Karpas-422 (cell line): ENCODE results near the gene TMF1. TPM values are rescaled to one million over a fixed set of nuclear protein-coding genes. Genes with fewer than 3 reads are reported as not detected.

Experiments
- DNase-seq: peaks from one replicate; pipeline ENCODE4 v3.0.0-alpha.2; 2015
- H2AFZ ChIP-seq: fragments of 200-600 bp; sonication (generic); 2 replicates; pipeline ENCODE4 v1.6.1; 2014; ENCODE audit warnings: antibody characterized with exemption, low read length, mixed read lengths
- H3K27ac ChIP-seq: fragments of 200-600 bp; sonication (generic); 2 replicates; pipeline ENCODE4 v1.5.1; 2014; ENCODE audit warnings: mild to moderate bottlenecking, low read length, moderate library complexity
- H3K27me3 ChIP-seq: fragments of 200-600 bp; sonication (generic); 2 replicates; pipeline ENCODE4 v1.6.1; 2014; ENCODE audit warnings: low read length, mixed read lengths
- H3K36me3 ChIP-seq: fragments of 200-600 bp; sonication (generic); 2 replicates; pipeline ENCODE4 v1.6.1; 2014; ENCODE audit warnings: low read length, mixed read lengths; ENCODE audit not compliant: insufficient read depth
- H3K4me1 ChIP-seq: fragments of 200-600 bp; sonication (generic); 2 replicates; pipeline ENCODE4 v1.6.1; 2014; ENCODE audit warnings: mild to moderate bottlenecking, low read length, mixed read lengths
- H3K4me2 ChIP-seq: fragments of 200-600 bp; sonication (generic); 2 replicates; pipeline ENCODE4 v1.6.1; 2014; ENCODE audit warnings: low read length, low read depth, mild to moderate bottlenecking; ENCODE audit not compliant: poor library complexity, severe bottlenecking
- H3K4me3 ChIP-seq: fragments of 200-600 bp; sonication (generic); 2 replicates; pipeline ENCODE4 v1.5.1; 2014; ENCODE audit warnings: mild to moderate bottlenecking, antibody characterized with exemption, low read length, mixed read lengths
- H3K79me2 ChIP-seq: fragments of 200-600 bp; sonication (generic); 2 replicates; pipeline ENCODE4 v1.6.1; 2014; ENCODE audit warnings: mild to moderate bottlenecking, low read length, mixed read lengths
- H3K9ac ChIP-seq: fragments of 200-600 bp; sonication (generic); 2 replicates; pipeline ENCODE4 v1.6.0; 2014; ENCODE audit warnings: low read length
- H3K9me2 ChIP-seq: fragments of 200-600 bp; sonication (generic), shearing (Covaris generic); replicated peaks from 2 replicates; pipeline ENCODE4 v1.6.0; 2014; ENCODE audit warnings: mild to moderate bottlenecking, low read length, moderate library complexity; ENCODE audit not compliant: insufficient read depth
- H3K9me3 ChIP-seq: fragments of 300-700, 200-600 bp; sonication (generic); 2 replicates; pipeline ENCODE4 v1.6.1; 2014; ENCODE audit warnings: low read length, mixed read lengths
- H4K20me1 ChIP-seq: fragments of 200-600 bp; sonication (generic); 2 replicates; pipeline ENCODE4 v1.6.1; 2014; ENCODE audit warnings: mild to moderate bottlenecking, antibody characterized with exemption, low read length, low read depth; ENCODE audit not compliant: insufficient read depth
- total RNA-seq: library from RNA; depleted of rRNA; stranded (reverse); fragments of >200 nt; shearing (Covaris generic); gene quantifications from 2 replicates; pipeline ENCODE4 v1.2.3, GENCODE V29; 2014; ENCODE audit warnings: low replicate concordance

Gene TMF1
- total RNA-seq, 1 experiment from 2014 or later, result 25.2 TPM

DNA sequence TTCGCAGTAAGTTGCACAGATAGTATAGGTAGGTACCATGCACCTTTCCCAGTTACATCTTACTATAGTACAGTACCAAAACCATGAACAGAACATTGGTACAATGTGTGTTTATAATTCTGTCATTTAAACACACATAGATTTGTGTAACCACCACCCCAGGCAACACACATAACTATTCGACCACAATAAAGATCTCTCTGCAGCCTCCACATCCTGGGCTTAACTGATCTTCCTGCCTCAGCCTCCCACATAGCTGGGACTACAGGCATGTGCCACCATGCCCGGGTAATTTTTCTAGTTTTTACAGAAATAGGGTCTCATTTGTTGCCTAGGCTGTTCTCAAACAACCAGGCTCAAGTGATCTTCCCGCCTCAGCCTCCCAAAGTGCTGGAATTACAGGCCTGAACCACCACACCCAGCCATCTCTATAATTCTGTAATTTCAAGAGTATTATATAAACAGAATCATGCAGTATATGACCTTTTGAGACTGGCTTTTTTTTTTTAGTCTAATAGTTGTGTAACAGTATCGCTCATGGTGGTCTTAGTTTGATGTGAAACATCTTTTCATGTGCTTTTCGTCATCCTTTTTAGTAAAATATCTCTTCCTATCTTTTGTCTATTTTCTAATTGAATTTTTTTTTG, 13.3 kb upstream of the TMF1 start:
- peaks cover 33% of the 10 kb centered on the region for H3K36me3 ChIP-seq
- H3K4me3 ChIP-seq, result no peak overlapping the region
- no peak overlapping the region for H3K27ac ChIP-seq
- no peaks in the 10 kb centered on the region for H3K9me2 ChIP-seq
- no peaks in the 10 kb centered on the region for H4K20me1 ChIP-seq
- H3K4me1 ChIP-seq, result peaks cover 1% of the 10 kb centered on the region; the same call in 1 of the 2 replicates
- DNase-seq, result no peak
- H3K4me2 ChIP-seq, result no peak overlapping the region
- no peaks in the 10 kb centered on the region for H3K27me3 ChIP-seq
- no peak overlapping the region for H3K9ac ChIP-seq
- no peaks in the 10 kb centered on the region for H3K9me3 ChIP-seq
- H3K79me2 ChIP-seq, result peaks cover 33% of the 10 kb centered on the region
- no peak overlapping the region for H2AFZ ChIP-seq

DNA sequence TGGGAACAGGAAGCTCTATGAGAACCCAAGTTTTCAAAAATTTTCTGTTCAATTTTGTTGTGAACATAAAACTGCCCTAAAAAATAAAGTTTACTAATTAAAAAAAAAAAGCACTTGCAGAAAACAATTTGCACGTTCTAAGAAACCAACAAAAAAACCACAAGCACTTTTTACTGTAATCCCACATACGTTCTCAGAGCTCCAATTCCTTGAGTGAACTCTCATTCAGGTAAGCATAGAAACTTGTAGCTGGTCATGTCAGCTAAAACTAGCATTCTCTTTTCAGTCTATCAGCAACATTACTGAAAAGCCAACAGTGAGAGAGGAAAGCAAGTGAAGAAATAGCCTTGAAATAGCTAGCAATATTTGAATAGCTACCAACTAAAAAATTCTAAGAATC, 11.5 kb upstream of the TMF1 start:
- Histone ChIP-seq H4K20me1 (no peaks in the 10 kb centered on the region), H3K9me2 (no peaks in the 10 kb centered on the region), H3K36me3 (peaks cover 50% of the 10 kb centered on the region), H3K4me2 (no peak overlapping the region), H3K79me2 (peaks cover 26% of the 10 kb centered on the region), H2AFZ (no peak overlapping the region), H3K27me3 (no peaks in the 10 kb centered on the region), H3K9me3 (no peaks in the 10 kb centered on the region), H3K4me3 (no peak overlapping the region), H3K27ac (no peak overlapping the region), H3K4me1 (peaks cover 9% of the 10 kb centered on the region), H3K9ac (no peak overlapping the region)
- no peak for DNase-seq

DNA sequence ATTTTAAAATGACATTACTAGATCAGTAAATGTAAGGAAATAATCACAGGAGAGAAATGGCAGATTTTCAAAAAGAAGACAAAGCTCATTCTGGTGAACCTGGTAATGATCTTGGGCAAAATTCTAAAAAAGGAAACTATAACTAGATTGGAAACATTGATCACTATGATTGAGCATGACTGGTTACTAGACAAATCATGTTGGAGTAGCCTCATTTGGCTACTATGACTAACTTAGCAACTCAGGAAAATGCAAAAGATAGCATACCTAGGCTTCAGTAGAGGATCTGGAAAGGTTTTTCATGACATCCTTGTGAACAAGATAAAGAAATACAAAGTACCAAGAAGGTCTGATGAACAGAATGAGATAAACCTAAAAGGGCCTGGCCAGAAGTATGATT, 7.6 kb upstream of the TMF1 start:
- Histone ChIP-seq H3K9ac (no peak overlapping the region), H3K4me1 (peaks cover 14% of the 10 kb centered on the region), H4K20me1 (no peaks in the 10 kb centered on the region), H3K36me3 (peaks cover 80% of the 10 kb centered on the region), H3K27me3 (no peaks in the 10 kb centered on the region), H2AFZ (no peak overlapping the region), H3K79me2 (peaks cover 15% of the 10 kb centered on the region), H3K9me3 (no peaks in the 10 kb centered on the region), H3K27ac (no peak overlapping the region; the same call in 1 of the 2 replicates), H3K4me2 (no peak overlapping the region), H3K9me2 (no peaks in the 10 kb centered on the region), H3K4me3 (no peak overlapping the region)
- no peak for DNase-seq

DNA sequence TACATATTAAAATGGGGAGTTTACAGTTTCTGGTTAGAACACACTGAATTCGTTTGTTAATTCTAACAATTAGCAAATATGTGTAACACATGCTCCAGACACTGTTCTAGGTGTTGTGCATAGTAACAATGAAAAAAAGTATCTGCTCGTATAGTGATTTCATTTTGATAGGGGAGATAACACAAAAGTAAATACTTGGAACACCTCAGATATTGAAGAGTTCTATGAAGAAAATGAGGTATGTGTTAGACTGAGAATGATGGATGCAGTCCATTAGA, 6.8 kb upstream of the TMF1 start:
- Histone ChIP-seq H3K36me3 (peaks cover 77% of the 10 kb centered on the region), H3K4me3 (no peak overlapping the region)

DNA sequence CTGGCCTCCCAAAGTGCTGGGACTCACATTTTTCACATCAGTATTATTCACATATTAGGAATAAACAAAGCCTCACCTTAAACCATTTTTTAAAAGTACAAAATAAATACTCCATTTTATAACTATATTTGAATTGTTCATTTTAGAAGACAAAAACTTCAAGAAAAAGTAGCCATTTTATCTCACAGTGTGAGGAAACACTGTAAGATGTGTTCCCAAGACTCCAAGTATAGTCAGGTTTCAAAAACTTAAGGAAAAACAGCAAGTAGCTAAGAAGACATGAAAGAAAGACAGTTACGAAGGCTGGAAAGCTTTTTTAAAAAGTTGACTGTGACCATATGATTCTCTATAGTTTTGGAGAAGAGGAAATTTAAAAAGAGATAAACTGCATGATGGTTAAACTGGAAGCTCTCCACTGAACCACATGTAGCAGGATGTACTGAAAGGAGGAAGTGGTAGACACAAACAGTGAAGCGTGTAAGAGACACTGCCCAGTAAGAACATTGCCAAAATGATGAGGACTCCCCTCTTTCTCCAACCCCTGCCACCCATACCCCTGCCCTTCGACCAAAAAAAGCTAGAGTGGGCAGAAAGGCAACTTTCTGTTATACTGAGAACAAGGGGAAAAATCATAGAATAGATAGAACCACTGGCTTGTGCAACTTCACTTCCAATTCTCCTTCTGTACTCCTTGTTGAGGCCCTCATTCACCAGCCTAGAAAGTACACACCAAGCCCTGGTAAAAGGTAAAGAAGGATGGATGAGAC, 6.2 kb upstream of the TMF1 start:
- no peaks in the 10 kb centered on the region for H3K27me3 ChIP-seq
- peaks cover 73% of the 10 kb centered on the region for H3K36me3 ChIP-seq
- no peaks in the 10 kb centered on the region for H3K9me2 ChIP-seq
- no peaks in the 10 kb centered on the region for H3K9me3 ChIP-seq
- no peak overlapping the region for H2AFZ ChIP-seq
- peak overlapping the region; percentile 48 for H3K27ac ChIP-seq
- no peak overlapping the region for H3K4me3 ChIP-seq
- H3K4me2 ChIP-seq, result no peak overlapping the region
- peak; percentile 56 for DNase-seq
- H4K20me1 ChIP-seq, result no peaks in the 10 kb centered on the region
- peaks cover 10% of the 10 kb centered on the region for H3K79me2 ChIP-seq
- peaks cover 14% of the 10 kb centered on the region for H3K4me1 ChIP-seq
- no peak overlapping the region for H3K9ac ChIP-seq

More for the DNA sequence above, 6.8 kb upstream of the TMF1 start:
- H4K20me1 ChIP-seq, result no peaks in the 10 kb centered on the region
- no peak for DNase-seq
- H3K9ac ChIP-seq, result no peak overlapping the region
- H3K27me3 ChIP-seq, result no peaks in the 10 kb centered on the region
- no peaks in the 10 kb centered on the region for H3K9me2 ChIP-seq
- no peak overlapping the region for H3K4me2 ChIP-seq
- H3K4me1 ChIP-seq, result peaks cover 14% of the 10 kb centered on the region
- no peak overlapping the region for H2AFZ ChIP-seq
- peak overlapping the region; percentile 48 for H3K27ac ChIP-seq
- no peaks in the 10 kb centered on the region for H3K9me3 ChIP-seq
- peaks cover 10% of the 10 kb centered on the region for H3K79me2 ChIP-seq

DNA sequence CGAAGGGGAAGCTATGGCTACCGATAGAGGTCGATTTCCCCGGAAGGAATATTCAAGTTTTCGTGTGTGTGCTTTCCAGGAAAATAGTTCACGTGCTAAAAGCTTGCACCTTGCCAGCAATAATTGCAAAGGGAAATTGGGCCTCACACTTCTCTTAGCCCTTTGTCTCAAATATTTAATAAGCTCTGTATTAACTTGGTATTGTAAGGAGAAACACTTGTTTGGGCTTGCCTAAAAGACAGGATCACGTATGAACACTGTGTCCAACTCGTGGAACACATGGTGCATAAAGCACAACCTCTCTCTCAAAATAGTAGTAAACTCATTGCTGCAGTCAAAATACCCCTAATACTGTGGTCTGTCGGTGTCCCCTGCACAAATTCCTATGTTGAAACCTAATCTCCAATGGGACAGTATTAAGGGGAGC, 352 bp upstream of the TMF1 start:
- Histone ChIP-seq H3K9me3 (no peaks in the 10 kb centered on the region), H2AFZ (peak overlapping the region; percentile 55; the same call in 1 of the 2 replicates), H3K27me3 (no peaks in the 10 kb centered on the region)

DNA sequence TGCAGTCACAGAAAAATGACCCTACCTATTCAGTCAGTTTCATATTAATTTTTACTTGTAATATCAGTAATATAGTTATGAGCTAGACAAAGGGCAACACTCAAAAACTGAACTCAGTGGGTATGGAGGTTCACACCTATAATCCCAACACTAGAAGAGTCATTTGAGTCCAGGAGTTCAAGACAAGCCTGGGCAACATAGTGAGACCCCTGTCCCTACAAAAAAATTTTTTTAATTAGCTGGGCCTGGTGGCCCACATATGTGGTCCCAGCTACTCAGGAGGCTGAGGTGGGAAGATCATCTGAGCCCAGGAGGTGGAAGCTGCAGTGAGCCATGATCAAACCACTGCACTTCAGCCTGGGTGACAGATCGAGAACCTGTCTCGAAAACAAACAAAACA, 3.1 kb downstream of the TMF1 start:
- no peak for DNase-seq
- Histone ChIP-seq H3K79me2 (peaks cover 65% of the 10 kb centered on the region), H3K27ac (no peak overlapping the region), H3K9me2 (no peaks in the 10 kb centered on the region), H2AFZ (no peak overlapping the region), H3K4me1 (peaks cover 22% of the 10 kb centered on the region), H3K9ac (no peak overlapping the region), H3K9me3 (no peaks in the 10 kb centered on the region), H3K4me3 (no peak overlapping the region), H3K4me2 (no peak overlapping the region), H3K36me3 (peaks cover 35% of the 10 kb centered on the region), H4K20me1 (no peaks in the 10 kb centered on the region), H3K27me3 (no peaks in the 10 kb centered on the region)

More for the DNA sequence above, 352 bp upstream of the TMF1 start:
- peak overlapping the region; percentile 80 for H3K4me2 ChIP-seq
- no peaks in the 10 kb centered on the region for H3K9me2 ChIP-seq
- H3K4me3 ChIP-seq, result peak overlapping the region; percentile 84
- peak overlapping the region; percentile 81 for H3K9ac ChIP-seq
- H4K20me1 ChIP-seq, result no peaks in the 10 kb centered on the region
- H3K27ac ChIP-seq, result peak overlapping the region; percentile 51
- H3K4me1 ChIP-seq, result peaks cover 22% of the 10 kb centered on the region
- no peak for DNase-seq
- peaks cover 43% of the 10 kb centered on the region for H3K36me3 ChIP-seq
- peaks cover 43% of the 10 kb centered on the region for H3K79me2 ChIP-seq

DNA sequence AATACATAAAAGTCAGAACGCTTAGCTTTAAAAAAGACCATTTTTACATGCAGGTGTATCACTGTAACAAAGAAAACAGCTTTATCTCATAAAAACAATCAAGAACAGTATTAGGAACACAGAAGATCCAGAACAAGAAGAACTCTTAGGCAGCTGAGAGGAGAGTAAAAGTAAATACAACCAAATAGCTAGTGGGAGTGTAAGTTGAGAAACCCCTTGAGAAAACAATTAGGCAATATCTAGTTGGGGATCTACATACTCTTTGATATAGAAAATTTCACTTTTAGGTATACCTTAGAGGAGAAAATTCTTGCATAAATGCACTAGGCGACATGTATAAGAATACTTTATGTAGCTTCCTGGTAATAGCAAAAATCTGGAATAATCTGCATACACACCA, 7.5 kb downstream of the TMF1 start:
- Histone ChIP-seq H3K36me3 (peaks cover 42% of the 10 kb centered on the region), H3K9ac (no peak overlapping the region), H3K27ac (no peak overlapping the region), H3K4me2 (no peak overlapping the region), H3K9me3 (no peaks in the 10 kb centered on the region), H4K20me1 (no peaks in the 10 kb centered on the region), H3K79me2 (peaks cover 42% of the 10 kb centered on the region), H3K4me1 (no peaks in the 10 kb centered on the region), H3K9me2 (no peaks in the 10 kb centered on the region), H2AFZ (no peak overlapping the region), H3K4me3 (no peak overlapping the region), H3K27me3 (no peaks in the 10 kb centered on the region)
- no peak for DNase-seq
